ENCODE data around the gene RHBDD3. TPM values are rescaled to one million over a fixed set of nuclear protein-coding genes. Genes with fewer than 3 reads are reported as not detected.
"Not testable (repeated sequence)": the region's sequence is repeated elsewhere in the genome, so short reads cannot be mapped to it uniquely, and the experiment has no call there.

RHBDD3 gene
- total RNA-seq, 4 donors from 2014 or later = 27.8 to 54.9 (median 48.9) TPM

- Histone ChIP-seq H3K4me3 (replicated peaks in 1 of 3) (no peak overlapping the region), H3K4me1 (no peaks in the 10 kb centered on the region), H3K27ac (no peak overlapping the region), H3K9me3 (no peaks in the 10 kb centered on the region), H3K27me3 (no peaks in the 10 kb centered on the region), H3K36me3 (no peaks in the 10 kb centered on the region)
- no peak for DNase-seq
- TF ChIP-seq POLR2A (IDR thresholded peaks at IDR 0.05) = no peak
- TF ChIP-seq CTCF (IDR thresholded peaks at IDR 0.05) = no peak
- intact Hi-C loops (cut with DNase I) = loop anchor here (10.0 kb wide), 2 partner anchors 189 to 389 kb away; no protein-coding TSS in a partner anchor
- 92 to 94% methylated on average over 11 of the region's 11 CpGs for WGBS, 2 donors
These were observed 23.8 kb downstream of the RHBDD3 start for GRCh38 chr22:29243874-29244446.

GRCh38 chr22:29240481-29240880 is 27.3 kb downstream of the RHBDD3 start:
- WGBS, 2 donors = 73 to 79% methylated on average over 9 of the region's 9 CpGs
- H3K4me1 ChIP-seq = not testable (repeated sequence)
- intact Hi-C loops (cut with DNase I) = loop anchor here (10.0 kb wide), 2 partner anchors 186 to 386 kb away; no protein-coding TSS in a partner anchor

DNA sequence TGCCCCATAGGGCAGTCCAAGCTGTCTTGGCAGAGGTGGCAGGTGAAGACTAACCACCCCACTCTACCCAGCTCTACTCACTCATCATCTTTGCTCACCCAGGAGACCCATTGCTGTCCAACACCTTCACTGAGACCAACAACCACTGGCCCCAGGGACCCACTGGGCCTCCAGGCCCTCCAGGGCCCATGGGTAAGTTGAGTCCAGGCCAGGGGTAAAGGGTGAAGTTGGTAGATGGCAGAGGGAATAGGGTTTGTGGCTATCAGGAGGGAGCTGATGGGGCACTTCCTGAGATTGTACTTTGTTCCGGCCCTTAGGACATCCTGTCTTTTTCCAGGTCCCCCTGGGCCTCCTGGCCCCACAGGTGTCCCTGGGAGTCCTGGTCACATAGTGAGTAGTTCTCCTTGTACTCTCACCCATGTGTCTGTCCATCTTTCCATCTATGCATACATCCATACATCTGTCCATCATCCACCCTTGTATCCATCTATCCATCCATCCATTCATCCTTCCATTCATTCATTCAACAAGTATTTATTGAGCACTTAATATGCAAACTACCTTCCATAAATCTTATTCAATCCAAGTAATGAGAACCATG is 34.4 kb downstream of the RHBDD3 start:
- intact Hi-C loops (cut with DNase I) = no loop called here
- WGBS, 2 donors = 73 to 100% methylated on average over 1 of the region's 1 CpG
- H3K4me3 ChIP-seq (replicated peaks in 1 of 3) = no peak overlapping the region
- no peaks in the 10 kb centered on the region for H3K36me3 ChIP-seq
- no peaks in the 10 kb centered on the region for H3K27me3 ChIP-seq
- no peak for TF ChIP-seq CTCF (IDR thresholded peaks at IDR 0.05)
- TF ChIP-seq POLR2A (IDR thresholded peaks at IDR 0.05) = no peak
- H3K27ac ChIP-seq = no peak overlapping the region
- no peaks in the 10 kb centered on the region for H3K9me3 ChIP-seq
- H3K4me1 ChIP-seq = peaks cover 0 to 8% of the 10 kb centered on the region in 2 donors
- DNase-seq = no peak

More at GRCh38 chr22:29240481-29240880, 27.3 kb downstream of the RHBDD3 start:
- H3K36me3 ChIP-seq; H3K9me3 ChIP-seq; H3K27ac ChIP-seq; H3K4me3 ChIP-seq (replicated peaks in 1 of 3); H3K27me3 ChIP-seq: not testable (repeated sequence)
- DNase-seq = peak; percentile 17 to 23

DNA sequence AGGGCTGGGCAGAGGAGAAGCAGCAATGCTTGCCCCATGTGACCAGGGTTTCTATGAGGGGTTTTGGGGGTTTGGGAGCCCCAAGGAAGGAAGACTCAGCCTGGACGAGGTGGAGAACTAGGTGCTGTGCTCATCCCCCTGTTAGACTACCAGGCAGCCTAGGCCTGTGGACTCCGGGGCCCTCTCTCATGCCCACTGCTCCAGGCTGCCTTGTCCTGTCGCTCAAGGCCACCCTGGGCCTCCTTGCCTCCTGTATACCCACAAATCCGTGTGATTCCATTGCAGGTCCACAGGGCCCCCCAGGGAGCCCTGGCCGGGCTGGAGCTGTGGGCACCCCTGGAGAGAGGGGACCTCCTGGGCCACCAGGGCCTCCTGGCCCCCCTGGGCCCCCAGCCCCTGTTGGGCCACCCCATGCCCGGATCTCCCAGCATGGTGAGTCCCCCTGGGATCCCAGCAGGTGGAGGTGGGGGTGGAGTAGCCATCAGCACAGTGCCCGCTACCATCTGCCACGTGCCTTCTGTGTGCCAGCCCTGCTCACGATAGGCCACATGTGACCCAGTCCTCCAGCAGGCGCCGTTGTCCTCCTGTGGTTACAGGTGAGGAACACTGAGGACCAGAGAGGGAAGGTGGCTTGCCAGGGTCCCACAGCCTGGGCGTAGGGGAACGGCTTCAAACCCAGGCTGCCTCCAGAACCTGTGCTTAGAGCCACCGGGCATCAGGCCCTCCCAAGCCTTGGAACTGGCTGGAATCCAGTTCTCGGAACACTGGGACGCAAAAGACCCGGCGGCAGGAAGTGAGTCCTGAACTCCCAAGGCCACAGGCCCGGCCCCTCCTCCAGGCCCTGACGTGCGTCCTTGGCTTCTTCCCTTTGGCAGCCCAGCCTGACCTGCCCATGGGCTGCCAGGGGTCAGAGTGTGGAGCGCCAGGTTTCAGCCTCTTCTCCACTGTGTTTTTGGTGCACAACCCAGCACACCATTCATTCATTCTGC is 35.5 kb downstream of the RHBDD3 start:
- Histone ChIP-seq H3K27me3 (no peaks in the 10 kb centered on the region), H3K36me3 (no peaks in the 10 kb centered on the region), H3K4me3 (replicated peaks in 1 of 3) (no peak overlapping the region), H3K27ac (no peak overlapping the region), H3K9me3 (no peaks in the 10 kb centered on the region), H3K4me1 (peaks cover 0 to 8% of the 10 kb centered on the region in 2 donors)
- peak; percentile 46 to 48 for DNase-seq
- no peak for TF ChIP-seq POLR2A (IDR thresholded peaks at IDR 0.05)
- no peak for TF ChIP-seq CTCF (IDR thresholded peaks at IDR 0.05)
- intact Hi-C loops (cut with DNase I) = no loop called here
- 70 to 80% methylated on average over 7 to 13 of the region's 22 CpGs for WGBS, 2 donors

- Histone ChIP-seq H3K4me3 (replicated peaks in 1 of 3) (no peak overlapping the region), H3K36me3 (no peaks in the 10 kb centered on the region), H3K27me3 (no peaks in the 10 kb centered on the region), H3K27ac (no peak overlapping the region), H3K4me1 (peaks cover 0 to 11% of the 10 kb centered on the region in 2 donors), H3K9me3 (no peaks in the 10 kb centered on the region)
- intact Hi-C loops (cut with DNase I) = no loop called here
- 80 to 87% methylated on average over 11 to 16 of the region's 19 CpGs for WGBS, 2 donors
- TF ChIP-seq POLR2A (IDR thresholded peaks at IDR 0.05) = no peak
- TF ChIP-seq CTCF (IDR thresholded peaks at IDR 0.05) = no peak
- DNase-seq = no peak
These were observed 36.6 kb downstream of the RHBDD3 start for GRCh38 chr22:29230972-29231875.
